Medulla oblongata (tissue), 1 donor: ENCODE data around the gene CASP1.
"Not testable (repeated sequence)": the region's sequence is repeated elsewhere in the genome, so short reads cannot be mapped to it uniquely, and the experiment has no call there.

Source experiments
- DNase-seq: peaks from one replicate; pipeline ENCODE4 v3.0.0-alpha.2; 2015; ENCODE audit errors: extremely low spot score

Gene CASP1

DNA sequence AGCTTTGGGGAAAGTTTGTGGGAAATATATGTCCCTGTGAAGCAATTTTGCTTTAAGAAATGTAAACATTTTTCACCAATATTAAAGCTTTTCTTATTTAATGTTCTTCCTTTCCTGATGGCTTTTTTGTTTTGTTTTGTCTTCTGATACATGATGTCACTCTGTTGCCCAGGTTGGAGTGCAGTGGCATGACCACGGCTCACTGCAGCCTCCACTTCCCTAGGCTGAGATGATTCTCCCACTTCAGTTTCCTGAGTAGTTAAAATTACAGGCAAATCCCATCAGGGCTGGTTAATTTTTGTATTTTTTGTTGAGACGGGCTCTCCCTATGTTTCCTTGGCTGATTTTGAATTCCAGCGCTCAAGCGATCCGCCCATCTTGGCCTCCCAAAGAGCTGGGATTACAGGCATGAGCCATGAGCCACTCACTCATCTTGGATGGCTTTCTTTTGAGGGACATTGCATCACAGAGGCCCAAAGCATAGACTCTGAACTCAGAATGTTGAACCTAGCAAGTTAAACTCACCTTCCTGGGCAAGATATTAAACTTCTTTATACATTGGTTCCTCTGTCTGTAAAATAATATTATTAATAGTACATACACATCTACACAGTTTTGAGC, 10.8 kb upstream of the CASP1 start:
- DNase-seq = no peak

DNA sequence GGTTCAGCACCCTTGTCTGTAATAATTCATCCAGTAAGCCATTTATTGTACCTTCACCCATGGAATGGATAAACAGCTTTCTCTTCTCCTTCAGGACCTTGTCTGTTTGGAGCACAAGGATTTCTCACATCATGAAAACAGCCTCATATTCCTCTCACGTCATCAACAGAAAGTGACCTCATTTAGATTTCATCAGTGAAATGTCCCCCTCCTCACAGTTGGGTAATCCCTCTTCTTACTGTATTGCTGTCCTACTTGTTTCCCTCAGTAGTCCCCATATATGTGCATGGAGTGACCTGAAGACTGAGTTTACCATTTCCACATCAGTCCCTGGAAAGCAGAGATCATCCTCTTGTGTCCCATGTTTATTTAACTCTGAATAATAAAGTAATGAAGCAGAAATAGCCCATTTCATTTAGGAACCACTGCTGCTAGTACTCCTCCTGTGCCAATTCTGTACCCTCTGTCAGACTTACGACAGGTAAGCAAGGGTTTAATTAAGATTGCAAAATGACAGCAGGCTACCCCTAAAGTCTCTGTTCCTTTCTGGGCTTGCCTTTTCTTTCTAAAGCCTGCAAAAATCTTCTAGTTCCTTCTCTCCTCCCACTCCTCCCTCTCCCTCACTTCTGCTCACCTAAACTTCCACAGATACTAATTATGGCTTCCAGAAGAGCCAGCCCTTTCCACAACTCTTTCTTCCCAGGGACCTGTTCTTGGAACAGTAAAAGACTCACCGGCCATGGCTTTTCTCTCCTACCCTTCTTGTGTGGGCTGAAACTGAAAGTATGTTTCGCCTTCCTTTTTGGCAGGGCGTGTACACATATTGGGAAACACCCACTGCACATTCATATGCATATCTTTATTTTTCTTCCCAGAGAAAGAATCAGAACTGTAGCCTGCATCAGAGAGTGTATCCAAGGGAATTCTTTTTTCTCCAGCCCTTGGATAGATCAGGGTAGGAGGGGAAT, 9.9 kb upstream of the CASP1 start, which contains the start of gene CARD16:
TSS of gene CARD16 (minus strand) at position 779 of the 968 bp plus-strand sequence. CDS start at position 741, 38 bp downstream.
- peak; percentile 61 for DNase-seq

DNA sequence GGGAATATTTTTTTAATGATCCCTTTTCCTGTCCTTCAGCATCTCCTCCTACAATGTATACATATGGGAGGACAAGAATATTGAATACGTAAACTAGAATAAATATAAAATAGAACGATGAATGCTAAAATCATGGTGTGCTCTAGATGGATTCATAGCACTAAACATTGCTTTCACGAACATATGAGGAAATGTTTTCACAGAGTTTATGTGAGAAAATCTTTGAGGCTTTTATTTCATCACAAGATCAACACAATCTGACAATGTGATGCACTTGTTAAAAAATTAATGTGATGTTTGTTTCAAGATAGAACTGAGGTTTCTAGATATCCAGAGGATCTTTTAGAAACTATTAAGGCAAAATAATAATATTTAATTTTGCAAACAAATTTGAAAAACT, 7.2 kb upstream of the CASP1 start:
- no peak for DNase-seq

DNA sequence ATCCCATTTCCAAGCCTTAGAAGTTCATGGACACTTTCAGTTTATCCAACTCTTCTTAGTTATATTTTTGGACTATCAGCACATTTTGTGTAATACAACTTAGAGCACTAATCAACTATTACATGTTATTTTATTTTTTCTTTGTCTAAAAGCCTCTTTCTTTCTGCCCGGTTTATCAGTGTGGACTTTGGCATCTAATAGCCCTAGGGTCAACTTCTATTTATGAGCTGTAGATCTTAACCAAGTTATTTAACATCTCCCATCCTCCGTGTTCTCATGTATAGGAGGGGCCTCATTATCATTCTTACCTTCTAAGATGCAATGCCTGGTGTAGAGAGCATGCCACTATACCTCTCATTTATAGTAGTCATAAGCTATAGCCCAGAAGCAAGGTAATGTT, 5.8 kb upstream of the CASP1 start:
- DNase-seq = no peak

DNA sequence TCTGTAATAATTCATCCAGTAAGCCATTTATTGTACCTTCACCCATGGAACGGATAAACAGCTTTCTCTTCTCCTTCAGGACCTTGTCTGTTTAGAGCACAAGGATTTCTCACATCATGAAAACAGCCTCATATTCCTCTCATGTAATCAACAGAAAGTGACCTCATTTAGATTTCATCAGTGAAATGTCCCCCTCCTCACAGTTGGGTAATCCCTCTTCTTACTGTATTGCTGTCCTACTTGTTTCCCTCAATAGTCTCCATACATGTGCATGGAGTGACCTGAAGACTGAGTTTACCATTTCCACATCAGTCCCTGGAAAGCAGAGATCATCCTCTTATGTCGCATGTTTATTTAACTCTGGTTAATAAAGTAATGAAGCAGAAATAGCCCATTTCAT, 556 bp downstream of the CASP1 start:
- DNase-seq = not testable (repeated sequence)

DNA sequence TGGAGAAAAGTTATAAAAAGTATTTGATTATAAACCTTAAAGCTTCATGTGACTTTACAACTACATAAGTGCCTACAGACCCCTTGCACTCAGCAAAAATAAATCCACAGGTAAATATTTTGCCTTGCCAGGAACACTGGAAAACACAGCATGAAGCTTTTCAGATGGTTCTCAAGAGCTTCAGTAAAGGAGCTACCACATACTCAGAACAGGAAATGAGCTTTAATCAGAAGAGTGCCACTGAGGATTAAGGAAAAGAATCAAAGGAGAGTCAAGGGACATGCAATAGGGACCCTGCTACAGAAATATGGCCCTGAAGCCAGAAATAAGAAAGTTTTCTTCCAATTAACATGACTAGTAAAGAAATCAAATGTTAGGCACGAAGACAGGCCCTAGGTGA, 1.2 kb downstream of the CASP1 start:
- DNase-seq = no peak

DNA sequence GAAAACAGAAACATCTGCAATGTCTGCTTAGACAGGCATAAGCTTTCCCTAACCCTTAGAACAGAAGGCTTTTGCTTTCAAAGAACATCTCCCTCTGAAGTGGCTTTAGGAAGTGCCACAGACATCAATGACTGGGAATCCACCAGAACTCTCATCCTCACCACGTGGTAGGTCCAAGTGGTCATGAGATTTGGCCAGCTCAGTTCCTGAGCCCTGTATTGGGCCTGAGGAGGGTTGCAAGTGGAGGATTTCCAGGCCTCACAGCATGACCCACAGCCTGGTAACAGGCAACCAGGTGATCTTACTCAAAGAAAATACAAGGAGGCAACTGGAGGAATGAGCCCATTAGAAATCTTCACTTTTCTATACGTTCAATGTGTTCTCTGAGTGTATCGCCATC, 1.6 kb downstream of the CASP1 start:
- peak; percentile 55 for DNase-seq

DNA sequence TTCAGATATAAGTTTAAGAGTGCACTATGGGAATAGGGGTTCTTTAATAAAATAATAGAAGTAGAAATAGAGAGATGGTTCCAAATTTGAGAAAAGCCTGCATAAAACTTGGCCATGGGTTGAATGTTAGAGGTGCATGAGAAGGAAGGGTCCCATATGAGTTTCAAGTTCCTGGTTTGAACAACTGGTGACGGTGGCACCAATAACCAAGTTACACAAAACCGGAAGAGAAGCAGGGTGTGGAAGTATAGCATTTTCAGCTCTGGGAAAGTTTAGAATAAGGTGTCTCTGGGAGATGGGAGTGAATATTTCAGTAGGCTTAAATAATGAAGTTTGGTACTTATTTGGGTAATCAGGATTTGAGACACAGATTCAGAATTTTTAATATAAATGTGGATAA, 2.4 kb downstream of the CASP1 start:
- peak; percentile 49 for DNase-seq

DNA sequence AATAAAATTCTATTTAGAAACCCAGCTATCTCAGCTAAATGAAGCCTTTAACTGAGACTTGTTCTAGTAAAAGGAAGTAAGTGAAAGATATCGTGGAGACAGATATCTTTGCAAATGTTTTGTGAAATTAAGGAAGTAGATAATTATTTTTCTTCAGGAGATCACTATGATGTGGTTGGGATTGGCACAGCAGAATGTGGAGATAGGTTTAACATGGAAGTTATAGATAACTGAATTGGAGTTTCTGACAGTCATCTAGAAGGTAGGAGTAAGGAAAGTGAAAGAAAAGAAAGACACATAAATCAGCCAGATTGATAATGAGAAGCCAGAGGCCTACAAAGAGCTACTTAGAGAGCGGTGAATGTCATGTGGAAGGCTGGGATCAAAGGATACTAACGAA, 7.3 kb downstream of the CASP1 start:
- DNase-seq = no peak

DNA sequence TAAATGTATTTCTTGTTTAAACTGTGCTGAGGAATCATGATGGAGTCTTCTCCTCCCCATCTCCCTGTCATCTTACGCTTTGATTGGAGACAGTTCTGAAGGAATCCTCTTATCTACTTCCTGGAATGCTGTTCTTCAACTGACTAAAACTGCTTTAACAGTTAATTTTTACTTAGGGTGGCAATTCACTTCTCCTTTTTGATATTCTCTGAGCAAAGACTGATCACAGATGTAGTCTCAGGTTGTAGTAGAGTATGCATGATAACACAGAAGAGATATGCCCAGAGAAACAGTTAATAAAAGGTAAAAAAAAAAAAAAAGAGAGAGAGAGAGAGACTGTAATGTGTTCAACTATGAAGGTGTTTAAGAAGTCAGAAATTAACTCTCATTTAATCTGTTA, 10.6 kb downstream of the CASP1 start:
- DNase-seq = no peak

DNA sequence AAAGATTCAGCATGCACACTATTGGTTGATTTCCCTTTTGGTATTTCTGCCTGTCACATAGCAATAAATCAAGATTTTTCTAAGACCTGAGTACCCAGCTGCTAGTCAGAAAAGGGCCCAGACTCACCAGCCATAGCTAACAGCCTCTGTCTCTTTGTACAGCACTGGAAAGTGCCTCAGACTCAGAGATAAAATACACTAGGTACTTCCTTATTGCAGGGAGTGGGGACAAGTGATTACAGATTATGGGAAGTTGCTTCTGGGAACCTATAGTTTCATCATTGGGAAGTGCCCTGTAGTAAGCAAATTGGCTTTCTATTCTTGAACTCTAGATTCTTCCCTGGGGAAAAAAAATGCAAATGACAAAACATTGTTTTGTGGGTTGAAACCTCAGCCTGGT, 11.9 kb downstream of the CASP1 start, which contains the start of gene CASP5:
TSS of gene CASP5 (minus strand) at position 166 of the 400 bp plus-strand sequence. CDS start at position 134, 32 bp downstream.
- peak; percentile 49 for DNase-seq

DNA sequence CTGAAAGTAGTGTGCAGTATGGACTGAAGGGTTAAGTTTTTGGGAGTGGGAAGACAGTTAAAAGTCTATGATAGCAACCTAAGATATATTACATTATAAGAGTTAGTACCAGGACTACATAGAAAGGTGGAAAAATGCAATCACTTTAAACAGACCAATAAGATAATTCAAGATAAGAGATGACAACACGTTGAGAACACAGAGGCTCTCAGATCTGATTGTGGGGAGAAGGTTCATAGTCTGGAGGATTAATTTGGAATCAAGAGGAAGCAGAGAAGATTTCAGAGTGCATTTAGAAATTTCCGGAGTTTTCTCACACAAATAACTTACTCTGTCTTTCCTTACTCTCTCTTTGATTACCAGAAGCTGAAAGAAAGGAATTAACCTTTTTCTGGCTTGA, 12.4 kb downstream of the CASP1 start:
- no peak for DNase-seq

DNA sequence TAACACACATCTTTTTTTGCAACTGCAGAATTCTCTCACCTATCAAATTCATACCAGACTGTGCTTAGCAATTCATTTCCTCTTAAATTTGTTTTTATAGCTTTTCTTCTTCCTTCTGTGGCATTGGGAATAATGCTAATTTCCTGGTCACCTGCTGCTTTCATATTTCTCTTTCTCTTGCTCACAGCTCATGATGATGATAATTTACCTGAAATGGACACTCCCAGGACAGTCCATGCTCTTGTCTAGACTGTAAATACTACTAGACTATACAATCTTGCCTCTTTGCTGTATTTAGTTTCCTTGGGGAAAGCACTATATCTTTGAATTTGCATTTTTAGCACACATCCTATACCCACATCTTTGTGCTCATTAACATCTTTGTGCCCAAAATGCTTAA, 27.5 kb downstream of the CASP1 start:
- no peak for DNase-seq

DNA sequence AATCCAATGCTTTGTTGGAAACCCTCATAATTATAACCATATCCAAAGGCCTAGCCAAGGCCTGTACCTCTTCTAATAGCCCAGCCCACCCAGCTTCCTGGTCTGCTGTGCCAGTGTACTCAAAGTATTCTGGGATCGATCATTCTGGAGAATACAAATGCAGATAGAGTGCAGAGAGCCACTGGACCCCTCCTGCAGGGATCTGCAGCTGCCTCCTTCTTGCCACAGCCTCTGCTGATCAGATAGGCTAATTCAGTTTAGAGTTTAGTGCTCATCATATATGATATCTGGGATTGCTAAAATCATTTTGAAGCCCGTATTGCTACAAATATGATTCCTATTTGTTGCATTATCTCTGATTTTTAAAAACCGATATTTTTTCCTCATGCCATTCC, 29.5 kb downstream of the CASP1 start:
- no peak for DNase-seq

DNA sequence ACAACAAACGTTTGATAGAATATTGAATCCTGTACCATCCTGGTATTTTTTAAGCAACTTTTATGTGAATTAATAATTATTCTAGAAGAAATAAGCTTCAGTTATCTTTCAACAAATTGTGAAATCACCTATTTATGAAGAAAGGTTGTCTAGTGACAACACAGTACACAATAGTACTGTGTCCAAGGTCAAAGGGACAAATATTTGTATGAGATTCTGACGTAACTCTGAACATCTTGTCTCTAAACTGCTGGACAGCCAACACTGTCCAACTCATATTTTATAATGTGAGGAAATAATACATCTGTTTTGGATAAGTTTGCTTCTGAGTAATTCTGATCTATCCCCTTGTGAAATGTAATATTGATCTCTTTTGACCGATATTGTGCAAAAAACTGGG, 30.9 kb downstream of the CASP1 start:
- DNase-seq = no peak

DNA sequence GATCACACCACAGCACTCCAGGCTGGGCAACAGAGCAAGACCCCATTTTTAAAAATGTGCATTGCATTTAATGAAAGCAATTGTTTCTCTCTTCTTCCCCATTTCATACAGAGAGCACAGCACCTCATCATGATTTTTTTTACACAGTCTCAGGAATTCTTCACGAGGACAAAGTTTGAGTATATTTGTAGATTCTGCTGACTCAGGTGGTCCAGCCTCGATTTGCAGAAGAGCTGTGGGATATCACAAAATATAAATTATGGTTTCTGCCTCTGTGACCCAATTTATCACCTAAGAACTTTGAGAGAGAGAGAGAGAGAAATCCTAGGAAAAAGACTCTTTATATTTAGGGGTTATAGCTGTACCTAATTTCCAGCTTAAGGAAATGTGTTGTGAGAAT, 31.8 kb downstream of the CASP1 start:
- DNase-seq = no peak

DNA sequence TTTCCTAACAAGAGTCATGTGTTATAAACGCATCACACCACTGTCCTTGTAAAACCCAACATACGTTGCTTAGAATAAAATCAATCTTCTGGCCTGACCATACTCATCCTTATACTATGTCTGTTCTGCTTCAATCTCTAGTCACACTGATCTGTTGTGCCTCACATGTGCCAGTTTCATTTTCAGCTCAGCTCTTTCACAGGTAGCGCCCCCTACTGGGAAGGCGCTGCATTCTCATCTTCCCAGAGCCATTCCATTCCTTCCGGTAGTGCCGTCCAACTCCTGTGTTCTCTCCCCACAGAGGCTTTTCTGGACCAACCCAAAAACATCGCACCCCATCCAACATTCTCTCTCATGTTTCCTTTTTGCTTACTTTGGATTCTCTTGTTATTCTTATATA, 34.1 kb downstream of the CASP1 start:
- peak; percentile 23 for DNase-seq

DNA sequence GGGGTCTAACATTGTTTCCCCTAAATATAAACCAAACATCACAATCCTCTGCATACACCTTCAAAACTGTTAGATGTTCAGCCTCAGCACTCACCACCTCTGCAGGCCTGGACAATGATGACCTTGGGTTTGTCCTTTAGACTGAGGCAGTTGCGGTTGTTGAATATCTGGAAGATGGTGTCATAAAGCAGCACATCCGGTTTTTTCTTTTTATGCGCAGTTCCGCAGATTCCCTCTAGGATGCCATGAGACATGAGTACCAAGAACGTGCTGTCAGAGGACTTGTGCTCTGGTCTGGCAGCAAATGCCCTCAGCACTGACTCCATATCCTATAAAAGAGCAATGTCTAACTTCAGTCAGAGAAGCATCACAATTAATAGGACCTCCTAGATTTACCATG, 34.8 kb downstream of the CASP1 start:
- no peak for DNase-seq

DNA sequence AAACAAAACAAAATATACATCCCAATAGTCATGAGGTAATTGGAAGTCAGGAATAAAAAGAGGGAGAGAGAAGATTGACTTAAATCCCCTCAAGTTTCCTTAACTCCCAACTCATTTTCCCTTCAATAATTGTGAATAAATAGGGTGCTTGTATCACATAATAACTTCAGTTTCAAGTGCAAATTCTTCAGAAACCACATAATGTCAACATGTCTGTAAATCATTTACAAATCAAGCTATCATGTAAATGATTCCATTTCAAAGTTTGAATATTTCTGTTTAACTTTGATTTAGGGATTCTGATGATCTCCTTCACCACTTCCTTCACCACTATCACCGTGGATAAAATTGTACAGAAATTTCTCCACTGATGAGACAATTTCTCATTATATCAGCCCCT, 35.2 kb downstream of the CASP1 start:
- no peak for DNase-seq

DNA sequence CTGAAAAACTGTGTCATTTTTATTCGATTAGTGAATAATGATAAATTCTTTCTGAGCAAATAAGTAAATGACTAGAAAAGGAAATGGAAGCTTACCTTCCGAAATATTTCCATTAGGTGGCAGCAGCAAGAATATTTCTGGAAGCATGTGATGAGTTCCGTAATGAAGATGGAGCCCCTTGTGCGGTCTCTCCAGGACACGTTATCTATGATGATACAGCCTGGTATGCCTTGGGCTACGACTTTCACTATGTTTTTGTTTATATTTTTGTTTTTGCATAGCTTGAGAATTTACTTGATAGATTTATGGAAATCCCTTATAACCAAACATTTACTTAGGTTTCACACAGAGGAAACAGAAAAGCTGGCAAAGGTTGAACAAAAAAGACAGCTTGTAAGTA, 37.7 kb downstream of the CASP1 start:
- no peak for DNase-seq

DNA sequence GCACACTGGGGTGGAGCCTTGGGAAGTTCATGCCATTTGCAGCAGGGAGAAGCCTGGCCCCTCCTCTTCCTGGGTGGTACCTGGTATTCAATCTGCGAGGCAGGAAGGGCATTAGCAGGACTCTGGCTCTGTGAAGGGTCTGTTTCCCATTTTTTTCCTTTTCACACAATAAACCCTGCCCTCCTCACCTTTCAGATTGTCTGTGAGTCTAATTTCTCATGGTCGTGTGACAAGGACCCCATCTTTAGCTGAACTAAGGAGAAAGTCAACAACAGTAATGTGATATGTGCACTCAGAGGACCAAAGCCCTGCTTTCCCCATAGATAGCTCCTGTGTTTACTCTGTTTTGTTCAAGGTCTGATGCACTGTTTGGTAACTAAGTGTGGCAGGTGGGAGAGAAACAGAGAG, 39.9 kb downstream of the CASP1 start:
- DNase-seq = no peak

DNA sequence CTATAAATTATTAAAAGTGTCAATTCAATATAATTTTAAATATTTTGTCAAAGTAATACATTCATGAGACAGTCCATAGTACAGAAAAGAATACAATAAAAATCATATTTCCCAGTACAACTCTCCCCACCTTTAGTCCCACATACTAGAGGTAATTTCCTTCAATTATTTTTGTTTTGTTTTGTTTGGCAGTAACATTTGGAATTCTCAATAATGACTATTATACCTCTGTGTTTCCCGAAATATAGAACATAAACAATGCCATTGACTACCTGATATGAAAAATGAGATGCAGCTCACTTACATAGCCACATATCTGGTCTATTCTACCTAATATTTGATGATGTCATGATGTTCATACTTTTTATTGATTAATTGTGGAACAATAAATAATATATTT, 42.2 kb downstream of the CASP1 start:
- DNase-seq = no peak

DNA sequence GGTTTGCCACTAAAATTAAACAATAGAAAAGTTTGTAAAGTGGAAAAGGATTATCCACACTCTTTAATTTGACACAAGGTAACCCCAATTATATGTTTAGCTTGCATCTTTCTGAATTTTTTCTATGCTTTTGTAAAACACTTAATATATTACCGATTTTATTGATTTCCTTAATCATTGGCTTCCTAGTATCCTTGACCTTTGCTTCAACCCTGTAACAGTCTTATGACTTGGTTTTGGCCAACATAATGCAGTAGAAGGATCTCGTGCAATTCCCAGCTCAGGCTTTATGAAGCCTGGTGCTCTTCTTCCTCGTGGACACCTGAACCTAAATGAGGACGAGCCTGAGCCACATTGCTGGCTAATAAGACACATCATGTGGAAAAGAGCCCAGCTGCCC, 43.0 kb downstream of the CASP1 start:
- no peak for DNase-seq
